Ovary (tissue), 9 donors: ENCODE results near the gene ROBO2. TPM values are rescaled to one million over a fixed set of nuclear protein-coding genes. Genes with fewer than 3 reads are reported as not detected.

Experiments
- DNase-seq, 5 donors: peaks; one replicate each; pipeline ENCODE4 v3.0.0-alpha.2; 2019 to 2020
- H3K27ac ChIP-seq, 2 donors: fragments of 200-600 bp; one replicate each; pipeline versions ENCODE4 v1.5.1 to v1.8.0; 2019 to 2022
- H3K27me3 ChIP-seq: fragments of 200-600 bp; one replicate; pipeline ENCODE4 v1.8.0; 2022
- H3K36me3 ChIP-seq: fragments of 200-600 bp; sonication (generic); one replicate; pipeline ENCODE4 v1.5.1; 2019
- H3K4me1 ChIP-seq: one replicate; pipeline ENCODE4 v1.8.1; 2013; ENCODE audit warnings: mild to moderate bottlenecking, moderate library complexity; ENCODE audit not compliant: insufficient read depth
- H3K4me3 ChIP-seq: fragments of 200-600 bp; sonication (generic); one replicate; pipeline ENCODE4 v1.5.1; 2017
- H3K9me3 ChIP-seq, 2 donors: fragments of 200-600 bp in 1 of 2; sonication (generic) in 1 of 2; one replicate each; pipeline versions ENCODE4 v1.5.1 to v1.8.1; 2013 to 2019; ENCODE audit warnings: mild to moderate bottlenecking in 1 of 2, moderate library complexity in 1 of 2
- EP300 ChIP-seq: sonication (generic); formaldehyde crosslinking; IDR thresholded peaks from one replicate; pipeline ENCODE4 v1.6.1; 2017; ENCODE audit warnings: antibody characterized with exemption
- POLR2A ChIP-seq: fragments of 450-650 bp; IDR thresholded peaks from one replicate; pipeline ENCODE4 v1.6.1; 2017; ENCODE audit warnings: antibody characterized with exemption, mild to moderate bottlenecking, moderate library complexity
- WGBS, 3 donors: extraction: QIAGEN DNeasy Blood & Tissue Kit in 1 of 3; methylation state at CpG; one replicate each; pipeline versions ENCODE4 v1.1.5 to v1.1.7; 2013 to 2017; 5-methylcytosine and 5-hydroxymethylcytosine counted together
- intact Hi-C, 4 donors: fragments of 100-400 bp; cut with DNase I; formaldehyde crosslinking; loops; one replicate each; pipeline versions ENCODE4 v1.11.0 to v1.15.1; 2022 to 2023
- polyA plus RNA-seq, 2 donors: library from polyadenylated mRNA; stranded (reverse); fragments of 200-250 nt in 1 of 2; fragments of 350-450 nt in 1 of 2; fragmentation: Illumina TruSeq in 1 of 2; extraction: RNeasy Lipid Tissue Mini Kit (QIAGEN cat#74804) in 1 of 2; gene quantifications; one replicate each; pipeline ENCODE4 v1.2.3, GENCODE V29; 2013 to 2014
- total RNA-seq, 7 donors: library from RNA; depleted of rRNA in 2 of 7; stranded (reverse); fragments of >200 nt in 2 of 7; fragmentation: NEBNext Ultra II Directional in 3 of 7; extraction: Animal tissue kit (Norgen Biotek cat#: 25700) in 3 of 7; gene quantifications; one replicate each; pipeline versions ENCODE4 v1.1.0 to v1.2.4, GENCODE V29; 2016 to 2023
- TF ChIP-seq, protein P1 (sequence below), 3 donors: fragments of 450-650 bp in 2 of 3; fragments of 200-600 bp in 1 of 3; IDR thresholded peaks; one replicate each; pipeline versions ENCODE4 v1.5.1 to v1.8.0; 2016 to 2022; ENCODE audit warnings: antibody characterized with exemption in 3 of 3, mild to moderate bottlenecking in 1 of 3
- donor health status: DM: no; HTN: no; CAD: no; lungs with moderate emphysema.
- donor health status: DM: no; HTN: no; CAD: no.
- donor health status: Bipolar disorder and iron deficiency.
- donor health status: DM: yes; HTN: yes; CAD: no.
- donor health status: DM: no; HTN: no; CAD: no.
- donor health status: DM: yes; HTN: yes; CAD: no.

Gene ROBO2
- total and polyA plus RNA-seq, 9 donors = 3.4 to 14.8 (median 5.6) TPM

DNA sequence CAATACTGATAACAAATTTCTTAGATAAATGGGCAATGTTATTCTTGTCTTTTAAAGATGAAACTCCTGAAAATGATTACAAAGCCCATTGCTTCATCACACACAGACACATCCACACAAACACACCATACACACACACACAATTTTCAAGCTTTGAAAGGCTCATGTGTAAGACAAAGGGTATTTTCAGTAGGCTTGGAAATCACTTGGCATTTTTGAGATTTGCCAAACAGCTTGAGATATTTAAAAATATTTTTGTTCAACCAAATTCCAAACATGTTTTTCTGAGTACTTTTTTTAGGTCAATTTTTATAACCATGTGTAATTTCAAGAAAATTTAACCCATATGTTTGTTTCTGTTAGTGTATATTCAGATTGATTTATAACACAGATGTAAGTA, 283.7 kb downstream of the ROBO2 start:
- H3K27ac ChIP-seq = no peak overlapping the region
- DNase-seq = no peak
- TF ChIP-seq EP300 (no peak), POLR2A (no peak)
- TF ChIP-seq, protein P1, sequence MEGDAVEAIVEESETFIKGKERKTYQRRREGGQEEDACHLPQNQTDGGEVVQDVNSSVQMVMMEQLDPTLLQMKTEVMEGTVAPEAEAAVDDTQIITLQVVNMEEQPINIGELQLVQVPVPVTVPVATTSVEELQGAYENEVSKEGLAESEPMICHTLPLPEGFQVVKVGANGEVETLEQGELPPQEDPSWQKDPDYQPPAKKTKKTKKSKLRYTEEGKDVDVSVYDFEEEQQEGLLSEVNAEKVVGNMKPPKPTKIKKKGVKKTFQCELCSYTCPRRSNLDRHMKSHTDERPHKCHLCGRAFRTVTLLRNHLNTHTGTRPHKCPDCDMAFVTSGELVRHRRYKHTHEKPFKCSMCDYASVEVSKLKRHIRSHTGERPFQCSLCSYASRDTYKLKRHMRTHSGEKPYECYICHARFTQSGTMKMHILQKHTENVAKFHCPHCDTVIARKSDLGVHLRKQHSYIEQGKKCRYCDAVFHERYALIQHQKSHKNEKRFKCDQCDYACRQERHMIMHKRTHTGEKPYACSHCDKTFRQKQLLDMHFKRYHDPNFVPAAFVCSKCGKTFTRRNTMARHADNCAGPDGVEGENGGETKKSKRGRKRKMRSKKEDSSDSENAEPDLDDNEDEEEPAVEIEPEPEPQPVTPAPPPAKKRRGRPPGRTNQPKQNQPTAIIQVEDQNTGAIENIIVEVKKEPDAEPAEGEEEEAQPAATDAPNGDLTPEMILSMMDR (IDR thresholded peaks at IDR 0.05) = no peak
- H3K9me3 ChIP-seq = no peaks in the 10 kb centered on the region
- H3K27me3 ChIP-seq = no peaks in the 10 kb centered on the region
- H3K4me3 ChIP-seq = no peak overlapping the region
- peaks cover 2% of the 10 kb centered on the region for H3K4me1 ChIP-seq
- no peaks in the 10 kb centered on the region for H3K36me3 ChIP-seq
- intact Hi-C loops = no loop called here

DNA sequence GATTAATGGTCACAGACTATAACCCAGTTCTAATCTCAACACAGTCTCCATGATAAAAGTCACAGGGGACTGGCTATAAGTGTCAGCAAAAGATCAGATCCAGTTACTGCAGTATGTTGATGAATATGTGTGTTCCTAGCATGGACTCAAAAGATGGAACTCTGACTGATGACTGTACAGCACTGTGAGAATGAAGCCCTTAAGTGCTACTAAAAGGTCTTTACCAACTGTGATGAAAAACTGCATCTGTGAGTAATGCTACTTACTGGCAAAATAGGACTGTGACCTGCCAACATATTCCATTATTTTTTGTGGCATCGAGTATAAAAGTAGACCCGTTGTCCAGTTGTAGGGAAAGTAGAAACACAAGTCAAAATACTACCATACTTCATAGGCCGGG, 284.2 kb downstream of the ROBO2 start:
- peaks cover 2% of the 10 kb centered on the region for H3K4me1 ChIP-seq
- intact Hi-C loops = no loop called here
- DNase-seq = no peak
- H3K27ac ChIP-seq = no peak overlapping the region
- TF ChIP-seq, protein P1 (IDR thresholded peaks at IDR 0.05) = no peak
- no peak for TF ChIP-seq POLR2A
- no peak for TF ChIP-seq EP300
- H3K36me3 ChIP-seq = no peaks in the 10 kb centered on the region
- 89 to 93% (median 90%) methylated on average over 3 of the region's 3 CpGs for WGBS, 3 donors
- H3K4me3 ChIP-seq = no peak overlapping the region
- H3K27me3 ChIP-seq = no peaks in the 10 kb centered on the region
- no peaks in the 10 kb centered on the region for H3K9me3 ChIP-seq

DNA sequence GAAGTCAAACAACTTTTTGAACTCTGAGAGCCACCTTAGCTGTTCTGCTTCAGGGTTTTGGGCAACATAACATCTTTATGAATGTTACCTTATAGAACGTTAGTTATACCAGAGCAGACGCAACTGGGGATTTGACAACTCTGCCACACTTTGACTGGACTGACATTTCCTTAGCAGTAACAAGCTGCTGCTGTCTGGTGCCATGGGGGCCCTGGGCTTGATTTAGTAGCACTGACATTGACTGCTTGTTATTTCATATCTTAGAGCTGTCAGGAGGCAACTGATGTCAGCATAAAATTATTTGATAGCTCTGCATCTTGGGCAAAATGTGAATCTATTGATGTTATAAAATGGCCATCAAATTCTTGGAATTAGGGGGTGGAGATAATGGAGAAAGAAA, 285.4 kb downstream of the ROBO2 start:
- no peak overlapping the region for H3K4me3 ChIP-seq
- 83 to 94% (median 86%) methylated on average over 2 of the region's 2 CpGs for WGBS, 3 donors
- peaks cover 2% of the 10 kb centered on the region for H3K4me1 ChIP-seq
- H3K27me3 ChIP-seq = no peaks in the 10 kb centered on the region
- intact Hi-C loops = no loop called here
- H3K27ac ChIP-seq = no peak overlapping the region
- H3K36me3 ChIP-seq = no peaks in the 10 kb centered on the region
- TF ChIP-seq EP300 (no peak), POLR2A (no peak)
- TF ChIP-seq, protein P1 (IDR thresholded peaks at IDR 0.05) = no peak
- H3K9me3 ChIP-seq = no peaks in the 10 kb centered on the region
- no peak for DNase-seq

DNA sequence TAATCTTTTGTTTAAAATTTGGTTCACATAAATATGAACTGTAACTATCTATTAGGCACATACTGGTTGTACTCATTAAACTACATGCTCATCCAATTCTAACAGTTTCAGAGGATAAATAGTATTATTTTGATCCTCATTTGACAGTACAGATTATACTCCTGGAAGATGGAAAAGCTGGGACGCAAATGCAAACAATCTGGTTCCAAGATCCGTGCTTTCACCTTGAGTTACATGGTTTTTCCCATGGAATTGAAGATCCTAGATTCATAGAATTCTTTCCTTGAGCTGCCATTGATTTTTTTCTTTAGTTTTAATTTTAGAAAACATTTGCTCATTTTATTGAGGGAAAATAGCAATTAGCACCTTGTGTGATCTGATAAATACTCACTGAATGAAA, 285.8 kb downstream of the ROBO2 start:
- H3K36me3 ChIP-seq = no peaks in the 10 kb centered on the region
- H3K27me3 ChIP-seq = no peaks in the 10 kb centered on the region
- intact Hi-C loops = no loop called here
- H3K4me3 ChIP-seq = no peak overlapping the region
- no peaks in the 10 kb centered on the region for H3K9me3 ChIP-seq
- TF ChIP-seq, protein P1 (IDR thresholded peaks at IDR 0.05) = no peak
- TF ChIP-seq POLR2A (no peak), EP300 (no peak)
- H3K4me1 ChIP-seq = peaks cover 2% of the 10 kb centered on the region
- H3K27ac ChIP-seq = no peak overlapping the region
- 92 to 95% (median 95%) methylated on average over 2 of the region's 2 CpGs for WGBS, 3 donors
- DNase-seq = no peak

DNA sequence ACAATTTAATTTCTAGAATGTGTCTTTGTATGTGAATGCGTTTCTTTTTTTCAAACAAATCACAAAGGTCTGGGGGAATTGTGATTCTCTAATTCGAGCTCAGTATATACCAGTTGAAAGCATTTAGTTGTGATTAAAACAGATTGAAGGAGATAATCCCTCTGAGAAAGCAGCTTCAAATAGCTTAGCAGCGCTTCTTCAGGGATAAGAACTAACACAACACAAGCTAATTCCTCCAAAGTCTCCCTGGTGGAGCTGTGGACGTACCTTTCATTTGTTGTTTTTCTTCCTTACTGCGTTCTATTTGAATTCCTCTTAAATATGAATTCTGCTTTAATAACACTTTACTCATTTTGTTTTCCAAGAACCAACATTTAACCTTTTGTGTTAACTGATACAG, 286.7 kb downstream of the ROBO2 start:
- TF ChIP-seq POLR2A (no peak), EP300 (no peak)
- TF ChIP-seq, protein P1 (IDR thresholded peaks at IDR 0.05) = no peak
- Histone ChIP-seq H3K4me3 (no peak overlapping the region), H3K27me3 (no peaks in the 10 kb centered on the region), H3K4me1 (peaks cover 2% of the 10 kb centered on the region), H3K27ac (no peak overlapping the region), H3K9me3 (no peaks in the 10 kb centered on the region), H3K36me3 (no peaks in the 10 kb centered on the region)
- 93 to 94% (median 94%) methylated on average over 5 of the region's 5 CpGs for WGBS, 3 donors
- DNase-seq = no peak
- intact Hi-C loops = no loop called here
